ENCODE results near the gene LCORL.

The LCORL gene

GRCh38 chr4:17915439-17915838, 106.1 kb downstream of the LCORL start:
- no peaks in the 10 kb centered on the region for H3K79me2 ChIP-seq (ENCODE audit: control insufficient read depth, insufficient read depth, low read length, poor library complexity)
- H3K23ac ChIP-seq (ENCODE audit: low read length): no peak overlapping the region
- H3K79me1 ChIP-seq (ENCODE audit: low read length): no peaks in the 10 kb centered on the region
- H3K36me3 ChIP-seq (ENCODE audit: control insufficient read depth in 1 of 2, insufficient read depth in 2 of 2, low read length in 2 of 2): peaks cover 5 to 10% of the 10 kb centered on the region in 2 experiments
- peak in 1 of 2 donors; percentile 46 for DNase-seq
- no peak overlapping the region for H3K4ac ChIP-seq (ENCODE audit: low read depth, low read length)
- H3K4me3 ChIP-seq (ENCODE audit: low read depth, low read length): no peak overlapping the region
- H2AK5ac ChIP-seq (ENCODE audit: low read length): no peak overlapping the region
- H2BK12ac ChIP-seq (ENCODE audit: low read length): no peak overlapping the region
- no peak overlapping the region for H2BK120ac ChIP-seq (ENCODE audit: insufficient read depth, low read length, poor library complexity)
- no peak overlapping the region for H3K9ac ChIP-seq (ENCODE audit: low read length)
- H2AFZ ChIP-seq (ENCODE audit: insufficient read depth, low read length, poor library complexity): no peak overlapping the region
- H3K27me3 ChIP-seq (ENCODE audit: insufficient read depth, low read length): no peaks in the 10 kb centered on the region
- H3K27ac ChIP-seq (ENCODE audit: low read depth, low read length): no peak overlapping the region
- no peak overlapping the region for H4K8ac ChIP-seq (ENCODE audit: low read depth, low read length)
- no peak overlapping the region for H4K12ac ChIP-seq (ENCODE audit: low read depth, low read length)
- no peaks in the 10 kb centered on the region for H3K4me1 ChIP-seq (ENCODE audit: control insufficient read depth in 1 of 2, insufficient read depth in 2 of 2, low read length in 2 of 2)
- no peak overlapping the region for H4K91ac ChIP-seq (ENCODE audit: low read depth, low read length)
- no peak overlapping the region for H3K4me2 ChIP-seq (ENCODE audit: low read length)
- no peak overlapping the region for H3K14ac ChIP-seq (ENCODE audit: low read length)
- H2BK5ac ChIP-seq (ENCODE audit: low read depth, low read length, poor library complexity): no peak overlapping the region
- no peak overlapping the region for H3K18ac ChIP-seq (ENCODE audit: low read length)
- peaks cover 2% of the 10 kb centered on the region for H3K9me3 ChIP-seq (ENCODE audit: insufficient read depth, low read depth, low read length)

GRCh38 chr4:17912011-17912410, 109.5 kb downstream of the LCORL start:
- Histone ChIP-seq H3K79me1 (ENCODE audit: low read length) (no peaks in the 10 kb centered on the region), H2BK5ac (ENCODE audit: low read depth, low read length, poor library complexity) (no peak overlapping the region), H3K18ac (ENCODE audit: low read length) (no peak overlapping the region), H3K23ac (ENCODE audit: low read length) (no peak overlapping the region), H3K4me1 (ENCODE audit: control insufficient read depth in 1 of 2, insufficient read depth in 2 of 2, low read length in 2 of 2) (no peaks in the 10 kb centered on the region), H3K9ac (ENCODE audit: low read length) (no peak overlapping the region), H3K27me3 (ENCODE audit: insufficient read depth, low read length) (no peaks in the 10 kb centered on the region), H2AFZ (ENCODE audit: insufficient read depth, low read length, poor library complexity) (no peak overlapping the region), H2AK5ac (ENCODE audit: low read length) (no peak overlapping the region), H3K79me2 (ENCODE audit: control insufficient read depth, insufficient read depth, low read length, poor library complexity) (no peaks in the 10 kb centered on the region), H3K4me2 (ENCODE audit: low read length) (no peak overlapping the region), H4K12ac (ENCODE audit: low read depth, low read length) (no peak overlapping the region), H3K4me3 (ENCODE audit: low read depth, low read length) (no peak overlapping the region), H3K14ac (ENCODE audit: low read length) (no peak overlapping the region), H2BK120ac (ENCODE audit: insufficient read depth, low read length, poor library complexity) (no peak overlapping the region), H2BK12ac (ENCODE audit: low read length) (no peak overlapping the region), H4K91ac (ENCODE audit: low read depth, low read length) (no peak overlapping the region), H4K8ac (ENCODE audit: low read depth, low read length) (no peak overlapping the region), H3K9me3 (ENCODE audit: insufficient read depth, low read depth, low read length) (peaks cover 2% of the 10 kb centered on the region), H3K36me3 (ENCODE audit: control insufficient read depth in 1 of 2, insufficient read depth in 2 of 2, low read length in 2 of 2) (peaks cover 5 to 11% of the 10 kb centered on the region in 2 experiments), H3K4ac (ENCODE audit: low read depth, low read length) (no peak overlapping the region), H3K27ac (ENCODE audit: low read depth, low read length) (no peak overlapping the region)
- no peak for DNase-seq
- WGBS (ENCODE audit: extremely low coverage, insufficient coverage, insufficient read length): no CpG with 5 or more reads among the region's 9 CpGs

GRCh38 chr4:17911608-17912007, 109.9 kb downstream of the LCORL start:
- Histone ChIP-seq H2BK12ac (ENCODE audit: low read length) (no peak overlapping the region), H4K8ac (ENCODE audit: low read depth, low read length) (no peak overlapping the region), H3K27ac (ENCODE audit: low read depth, low read length) (no peak overlapping the region), H3K4me3 (ENCODE audit: low read depth, low read length) (no peak overlapping the region), H3K9ac (ENCODE audit: low read length) (no peak overlapping the region), H2BK5ac (ENCODE audit: low read depth, low read length, poor library complexity) (no peak overlapping the region), H3K4ac (ENCODE audit: low read depth, low read length) (no peak overlapping the region), H4K91ac (ENCODE audit: low read depth, low read length) (no peak overlapping the region), H3K27me3 (ENCODE audit: insufficient read depth, low read length) (no peaks in the 10 kb centered on the region), H4K12ac (ENCODE audit: low read depth, low read length) (no peak overlapping the region), H2AK5ac (ENCODE audit: low read length) (no peak overlapping the region), H3K23ac (ENCODE audit: low read length) (no peak overlapping the region), H3K79me2 (ENCODE audit: control insufficient read depth, insufficient read depth, low read length, poor library complexity) (no peaks in the 10 kb centered on the region), H3K18ac (ENCODE audit: low read length) (no peak overlapping the region), H3K79me1 (ENCODE audit: low read length) (no peaks in the 10 kb centered on the region), H3K4me1 (ENCODE audit: control insufficient read depth in 1 of 2, insufficient read depth in 2 of 2, low read length in 2 of 2) (no peaks in the 10 kb centered on the region), H2BK120ac (ENCODE audit: insufficient read depth, low read length, poor library complexity) (no peak overlapping the region), H3K9me3 (ENCODE audit: insufficient read depth, low read depth, low read length) (peaks cover 2% of the 10 kb centered on the region), H3K4me2 (ENCODE audit: low read length) (no peak overlapping the region), H3K36me3 (ENCODE audit: control insufficient read depth in 1 of 2, insufficient read depth in 2 of 2, low read length in 2 of 2) (peaks cover 5 to 11% of the 10 kb centered on the region in 2 experiments), H2AFZ (ENCODE audit: insufficient read depth, low read length, poor library complexity) (no peak overlapping the region), H3K14ac (ENCODE audit: low read length) (no peak overlapping the region)
- DNase-seq: no peak
- WGBS (ENCODE audit: extremely low coverage, insufficient coverage, insufficient read length): no CpG with 5 or more reads among the region's 11 CpGs

- Histone ChIP-seq H3K9ac (ENCODE audit: low read length) (no peak overlapping the region), H3K4me2 (ENCODE audit: low read length) (no peak overlapping the region), H3K79me1 (ENCODE audit: low read length) (no peaks in the 10 kb centered on the region), H2BK5ac (ENCODE audit: low read depth, low read length, poor library complexity) (no peak overlapping the region), H3K9me3 (ENCODE audit: insufficient read depth, low read depth, low read length) (no peaks in the 10 kb centered on the region), H3K79me2 (ENCODE audit: control insufficient read depth, insufficient read depth, low read length, poor library complexity) (no peaks in the 10 kb centered on the region), H3K4ac (ENCODE audit: low read depth, low read length) (no peak overlapping the region), H4K91ac (ENCODE audit: low read depth, low read length) (no peak overlapping the region), H3K27ac (ENCODE audit: low read depth, low read length) (no peak overlapping the region), H3K27me3 (ENCODE audit: insufficient read depth, low read length) (no peaks in the 10 kb centered on the region), H3K4me1 (ENCODE audit: control insufficient read depth in 1 of 2, insufficient read depth in 2 of 2, low read length in 2 of 2) (no peaks in the 10 kb centered on the region), H3K4me3 (ENCODE audit: low read depth, low read length) (no peak overlapping the region), H2AK5ac (ENCODE audit: low read length) (no peak overlapping the region), H2AFZ (ENCODE audit: insufficient read depth, low read length, poor library complexity) (no peak overlapping the region), H3K18ac (ENCODE audit: low read length) (no peak overlapping the region), H3K23ac (ENCODE audit: low read length) (no peak overlapping the region), H3K14ac (ENCODE audit: low read length) (no peak overlapping the region), H3K36me3 (ENCODE audit: control insufficient read depth in 1 of 2, insufficient read depth in 2 of 2, low read length in 2 of 2) (peaks cover 0 to 2% of the 10 kb centered on the region in 2 experiments), H4K8ac (ENCODE audit: low read depth, low read length) (no peak overlapping the region), H4K12ac (ENCODE audit: low read depth, low read length) (no peak overlapping the region), H2BK12ac (ENCODE audit: low read length) (no peak overlapping the region), H2BK120ac (ENCODE audit: insufficient read depth, low read length, poor library complexity) (no peak overlapping the region)
- no peak for DNase-seq
- no CpG with 5 or more reads among the region's 2 CpGs for WGBS (ENCODE audit: extremely low coverage, insufficient coverage, insufficient read length)
Measured at GRCh38 chr4:17898553-17899055, 123.0 kb downstream of the LCORL start.

Measured in trophoblast cell (in vitro differentiated cells and primary cell).